Activated CD8-positive, alpha-beta memory T cell treated with anti-CD3 and anti-CD28 coated beads, Interleukin-2, amount 50 U/mL, for 4 hours (primary cell): ENCODE data around the gene BCAS4.
"Not testable (repeated sequence)": the region's sequence is repeated elsewhere in the genome, so short reads cannot be mapped to it uniquely, and the experiment has no call there.

Source experiments
- DNase-seq: peaks from one replicate; pipeline ENCODE4 v3.0.0-alpha.2; 2020

Gene BCAS4

DNA sequence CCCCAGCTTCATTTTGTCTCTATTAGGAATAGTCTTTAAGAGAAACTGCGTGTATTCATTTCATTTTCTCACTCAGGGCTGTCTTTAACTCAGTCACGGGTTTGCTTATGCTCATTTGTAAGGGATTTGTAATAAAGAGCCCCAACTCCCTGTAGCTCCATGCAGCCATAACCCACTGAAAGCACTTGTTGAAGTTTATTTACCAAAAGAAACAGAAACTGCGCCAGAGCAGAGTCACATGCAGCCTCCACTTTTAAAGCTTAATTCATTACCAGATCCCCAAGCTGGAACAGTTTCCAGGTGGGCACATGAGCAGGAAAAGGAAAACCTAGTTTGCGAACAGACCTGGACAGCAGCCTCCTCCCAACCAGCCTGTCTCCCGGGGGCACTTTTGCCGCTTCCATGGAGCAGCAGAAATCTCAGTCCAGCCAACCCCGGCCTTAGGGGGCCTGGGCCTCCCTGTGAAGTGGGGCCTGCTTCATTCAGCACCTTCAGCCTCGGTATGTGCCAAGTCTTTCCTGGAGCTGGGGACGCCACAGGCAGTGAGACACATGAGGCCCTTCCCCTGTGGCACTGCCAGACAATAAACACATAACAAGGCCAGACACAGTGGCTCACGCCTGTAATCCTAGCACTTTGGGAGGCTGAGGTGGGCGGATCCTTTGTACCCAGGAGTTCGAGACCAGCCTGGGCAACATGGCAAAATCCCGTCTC lies 4.5 kb downstream of the BCAS4 start:
- no peak for DNase-seq

GRCh38 chr20:50799890-50800550 lies 5.2 kb downstream of the BCAS4 start:
- DNase-seq: no peak

DNA sequence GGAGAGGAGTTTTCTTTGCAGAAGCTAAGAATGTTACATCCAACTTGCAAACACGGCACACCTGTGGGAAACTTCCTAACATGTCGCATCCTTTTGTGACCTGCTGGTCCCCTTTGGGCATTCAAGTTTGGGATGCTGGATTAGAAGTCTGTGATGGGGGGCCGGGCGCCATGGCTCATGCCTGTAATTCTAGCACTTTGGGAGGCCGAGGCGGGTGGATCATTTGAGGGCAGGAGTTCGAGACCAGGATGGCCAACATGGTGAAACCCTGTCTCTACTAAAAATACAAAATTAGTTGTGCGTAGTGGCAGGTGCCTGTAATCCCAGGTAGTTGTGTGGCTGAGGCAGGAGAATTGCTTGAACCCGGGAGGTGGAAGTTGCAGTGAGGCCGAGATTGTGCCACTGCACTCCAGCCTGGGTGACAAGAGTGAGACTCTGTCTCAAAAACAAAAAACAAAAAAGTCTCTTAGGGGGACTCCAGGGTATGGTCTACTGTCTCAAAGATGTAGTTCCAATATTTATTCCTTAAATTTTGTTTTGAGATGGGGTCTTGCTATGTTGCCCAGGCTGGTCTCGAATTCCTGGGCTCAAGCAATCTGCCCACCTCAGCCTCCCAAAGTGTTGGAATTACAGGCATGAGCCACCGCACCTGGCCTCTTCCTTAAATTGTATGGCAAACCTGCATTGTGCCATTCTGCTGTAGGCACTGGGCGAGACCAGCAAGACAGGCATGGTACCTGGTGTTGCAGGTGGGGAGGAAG lies 6.3 kb downstream of the BCAS4 start:
- DNase-seq: not testable (repeated sequence)

GRCh38 chr20:50801747-50802125 lies 6.9 kb downstream of the BCAS4 start:
- no peak for DNase-seq

DNA sequence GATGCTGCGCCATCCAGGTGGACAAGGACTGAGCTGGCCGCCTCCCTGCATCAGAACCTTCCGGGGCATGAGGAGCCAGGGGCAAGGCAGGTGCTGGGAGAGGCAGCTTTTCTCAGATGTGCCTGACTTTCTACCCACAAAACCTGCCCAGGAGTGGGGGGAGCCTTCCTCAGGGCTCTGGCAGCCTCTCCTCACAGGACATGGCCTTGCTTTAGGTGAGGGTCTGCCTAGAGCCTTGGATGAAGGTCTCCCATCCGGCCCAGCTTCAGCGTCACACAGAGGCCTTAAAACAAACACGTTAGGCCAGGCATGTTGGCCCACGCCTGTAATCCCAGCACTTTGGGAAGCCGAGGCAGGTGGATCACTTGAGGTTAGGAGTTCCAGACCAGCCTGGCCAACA lies 7.4 kb downstream of the BCAS4 start:
- DNase-seq: no peak

- no peak for DNase-seq
Observed at GRCh38 chr20:50804437-50805348, 9.8 kb downstream of the BCAS4 start.

- no peak for DNase-seq
Observed at GRCh38 chr20:50805349-50805684, 10.5 kb downstream of the BCAS4 start.

DNA sequence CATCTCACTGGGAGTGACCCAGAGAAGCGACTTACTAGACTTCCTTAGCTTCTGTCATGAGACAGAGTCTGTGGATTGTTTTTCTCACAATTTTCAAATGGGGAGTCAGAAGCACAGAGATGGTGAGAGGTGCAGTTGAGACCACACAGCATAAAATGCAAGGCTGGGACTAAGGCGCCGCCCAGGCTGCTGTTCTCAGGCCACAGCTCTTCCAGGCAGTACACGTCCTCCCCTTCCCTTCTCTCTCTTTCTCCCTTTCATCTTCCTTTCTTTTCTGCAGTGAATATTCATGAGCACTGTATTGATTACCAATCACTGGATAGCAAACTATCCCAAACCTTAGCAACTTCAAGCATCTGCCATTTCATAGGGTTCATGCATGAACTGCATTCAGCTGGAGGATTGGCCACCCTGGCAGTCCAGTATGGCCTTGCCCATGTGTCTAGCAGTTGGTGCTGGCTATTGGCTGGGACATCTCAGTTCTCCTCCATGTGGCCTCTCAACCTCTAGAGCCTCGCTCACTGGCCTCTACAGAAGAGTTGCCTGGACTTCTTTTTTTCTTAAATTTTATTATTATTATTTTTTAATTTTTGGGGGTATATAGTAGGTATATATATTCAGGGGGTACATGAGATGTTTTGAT lies 11.4 kb downstream of the BCAS4 start:
- DNase-seq: no peak

- DNase-seq: no peak
Observed at GRCh38 chr20:50810063-50810462, 15.2 kb downstream of the BCAS4 start.

DNA sequence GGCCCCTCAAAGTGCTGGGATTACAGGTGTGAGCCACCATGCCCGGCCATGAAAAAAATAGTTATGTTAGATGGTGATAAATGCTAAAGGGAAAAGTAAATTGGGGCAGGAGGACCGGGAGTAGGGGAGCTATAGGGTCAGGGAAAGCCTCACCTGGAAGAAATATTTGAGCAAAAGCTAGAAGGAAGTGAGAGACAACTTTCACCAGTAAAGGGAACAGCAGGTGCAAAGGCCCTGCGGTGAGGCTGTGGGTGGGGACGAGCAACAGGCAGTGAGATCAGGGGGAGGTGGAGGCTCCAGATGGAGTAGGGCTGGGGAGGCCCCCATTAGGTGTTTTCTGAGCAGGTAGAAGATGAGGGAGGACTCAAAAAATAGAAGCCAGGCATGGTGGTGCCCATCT lies 16.0 kb downstream of the BCAS4 start:
- no peak for DNase-seq

DNA sequence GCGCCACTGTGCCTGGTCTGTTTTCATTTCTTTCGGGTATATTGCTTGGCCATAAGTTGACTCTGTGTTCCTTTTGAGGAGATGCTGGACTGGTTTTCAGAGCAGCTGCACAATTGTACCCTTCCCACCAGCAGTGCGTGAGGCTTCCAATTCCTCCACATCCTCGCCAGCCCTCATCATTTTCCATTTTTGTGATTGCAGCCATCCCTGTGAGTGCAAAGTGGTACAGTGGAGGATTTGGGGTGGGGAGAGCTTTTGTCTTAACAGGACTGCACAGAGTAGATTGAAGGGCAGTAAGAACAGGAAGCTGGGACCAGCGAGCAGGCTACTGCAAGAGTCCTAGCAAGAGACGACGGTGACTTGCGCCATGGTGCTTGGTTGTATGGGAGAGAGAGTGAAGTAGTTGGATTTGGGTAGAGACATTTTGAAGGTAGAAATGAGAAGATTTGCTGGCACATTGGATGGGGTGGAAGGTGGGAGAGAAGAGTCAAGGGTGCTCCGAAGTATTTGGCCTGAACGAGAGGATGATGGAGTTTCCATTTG lies 18.3 kb downstream of the BCAS4 start:
- no peak for DNase-seq

DNA sequence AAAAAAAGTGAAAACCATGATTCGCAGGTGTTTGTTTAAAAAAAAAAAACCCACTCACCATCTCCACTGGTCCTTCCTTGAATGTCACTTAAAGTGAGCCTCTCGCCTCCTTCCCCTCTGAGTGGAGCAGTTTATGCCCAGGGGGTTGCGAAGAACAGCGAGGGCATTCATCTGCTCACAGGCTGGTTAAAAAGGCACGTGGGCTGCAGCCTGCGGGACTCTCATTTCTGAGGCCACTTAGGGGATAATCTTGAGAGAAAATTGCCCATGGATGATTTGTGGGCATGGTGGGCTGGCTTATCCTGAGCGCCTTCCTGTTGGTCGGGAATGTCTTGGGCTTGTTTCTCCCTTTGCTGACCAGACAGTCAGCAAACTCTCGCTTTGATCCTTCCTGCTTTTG lies 18.9 kb downstream of the BCAS4 start:
- no peak for DNase-seq

DNA sequence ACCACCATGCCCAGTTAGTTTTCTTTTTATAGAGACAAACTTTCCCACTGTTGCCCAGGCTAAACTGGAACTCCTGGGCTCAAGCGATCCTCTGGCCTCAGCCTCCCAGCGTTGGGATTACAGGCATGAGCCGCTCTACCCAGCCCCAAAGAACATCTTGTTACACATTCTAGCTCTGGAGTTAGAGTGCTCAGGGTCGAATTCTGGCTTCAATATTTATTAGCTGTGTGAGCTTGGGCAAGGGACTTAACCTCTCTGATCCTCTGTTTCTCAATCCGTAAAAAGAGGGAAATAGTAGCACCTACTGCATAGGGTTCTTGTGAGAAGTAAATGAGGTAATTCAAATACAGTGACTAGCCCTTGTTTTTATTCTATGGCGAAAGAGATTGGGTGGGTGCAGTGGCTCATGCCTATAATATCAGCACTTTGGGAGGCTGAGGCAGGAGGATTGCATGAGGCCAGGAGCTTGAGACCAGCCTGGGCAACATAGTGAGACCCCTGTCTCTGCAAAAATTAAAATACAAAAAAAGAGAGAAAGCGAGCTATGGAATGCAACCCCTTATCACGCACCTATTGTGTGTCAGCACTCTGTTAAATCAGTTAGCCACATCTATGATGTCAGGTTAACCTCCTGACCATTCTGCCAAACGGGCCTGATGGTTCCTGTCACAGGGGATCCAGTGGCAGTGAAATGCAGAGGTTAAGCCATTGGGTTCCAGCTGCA lies 19.7 kb downstream of the BCAS4 start:
- no peak for DNase-seq

DNA sequence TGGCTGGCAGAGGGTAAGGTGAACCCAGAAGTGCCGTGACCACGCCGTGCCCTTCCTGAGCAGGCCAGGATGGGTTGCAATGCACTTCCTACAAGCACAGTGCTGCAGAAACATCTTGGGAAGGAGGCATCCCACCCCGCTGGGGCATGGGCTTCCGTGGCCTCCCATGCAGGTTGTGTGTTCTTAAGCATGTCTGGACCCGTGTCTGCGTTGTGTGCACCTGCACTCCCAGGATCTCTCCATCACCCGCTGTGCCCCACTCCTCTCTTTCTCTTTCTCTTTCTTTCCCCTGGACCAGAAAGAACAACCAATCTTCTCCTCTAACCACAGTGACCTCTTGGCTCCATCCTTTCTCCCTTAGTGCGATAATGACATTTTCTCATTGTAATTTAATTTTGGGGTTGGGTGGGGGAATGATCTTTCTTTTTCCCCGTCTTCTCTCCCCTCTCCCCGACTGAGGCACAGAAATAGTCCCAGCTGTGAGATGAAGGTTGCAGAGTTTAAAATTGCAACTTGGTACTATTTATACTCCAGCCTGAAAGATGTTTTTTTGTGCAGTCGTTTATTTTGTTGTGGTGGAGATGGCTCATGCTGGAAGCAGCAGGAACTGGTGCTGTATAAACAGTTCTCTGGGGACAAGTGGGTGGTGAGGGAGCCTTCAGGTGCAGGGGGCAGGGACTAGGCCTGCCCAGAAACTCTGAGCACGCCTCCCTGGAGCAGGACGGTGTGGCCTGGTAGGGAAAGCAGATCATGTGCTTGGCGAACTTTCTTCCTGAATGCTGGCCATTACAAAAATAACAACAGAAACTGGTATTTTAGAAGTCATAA lies 20.5 kb downstream of the BCAS4 start:
- DNase-seq: no peak

GRCh38 chr20:50817776-50818172 lies 22.9 kb downstream of the BCAS4 start:
- DNase-seq: no peak

DNA sequence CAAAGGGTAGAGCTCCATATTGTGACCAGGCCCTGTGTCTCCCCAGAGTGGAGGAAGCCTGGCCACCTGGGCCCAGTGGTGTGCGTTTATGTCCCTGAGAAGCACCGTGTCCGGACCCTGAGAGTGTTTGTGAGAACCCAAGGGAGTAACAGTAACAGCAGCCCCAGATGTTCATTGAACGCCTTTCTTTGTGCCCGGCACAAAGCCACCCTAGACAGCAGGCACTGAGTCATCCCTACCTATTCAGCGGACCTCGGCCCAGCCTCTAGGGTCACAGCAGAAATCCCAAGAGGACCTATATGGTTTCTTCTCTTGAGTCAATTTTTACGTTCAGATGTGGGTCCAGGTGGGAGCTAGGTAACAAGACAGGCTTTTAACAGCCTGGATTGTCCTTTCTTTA lies 24.5 kb downstream of the BCAS4 start:
- no peak for DNase-seq

DNA sequence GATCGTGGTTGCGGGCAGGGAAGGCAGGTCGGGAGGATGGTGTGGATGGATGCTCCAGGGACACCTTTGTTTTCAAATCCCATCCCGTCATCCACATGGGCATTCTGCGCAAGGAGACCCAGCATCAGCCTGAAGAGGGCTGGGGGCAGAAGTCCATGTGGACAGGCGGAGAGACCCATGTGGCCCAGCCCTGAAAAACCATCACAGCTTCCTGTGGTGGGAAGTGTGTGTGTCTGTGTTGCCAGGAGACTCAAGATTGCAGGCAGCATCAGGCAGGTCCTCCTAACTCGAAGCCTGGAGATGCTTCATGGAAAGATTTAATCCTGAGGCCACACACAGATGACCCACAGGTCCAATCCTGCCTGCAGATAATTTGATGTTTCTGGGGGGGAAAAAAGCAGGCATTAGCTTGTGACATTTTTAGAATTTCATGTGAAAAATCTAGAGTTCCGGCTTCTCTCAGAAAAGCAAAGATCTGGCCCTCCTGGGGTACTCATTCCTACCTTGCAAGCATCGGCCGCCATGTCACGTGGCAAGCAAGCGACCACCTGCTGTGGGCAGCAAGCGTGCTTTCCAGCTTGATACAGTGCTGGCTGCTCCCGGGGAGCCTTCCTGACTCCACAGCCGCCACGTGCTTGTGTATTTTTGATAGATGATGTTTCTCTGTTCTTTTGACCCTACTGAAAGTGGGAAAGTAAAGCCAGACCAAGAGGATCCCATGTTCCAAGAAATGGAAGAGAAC lies 25.8 kb downstream of the BCAS4 start:
- no peak for DNase-seq

GRCh38 chr20:50821257-50821921 lies 26.5 kb downstream of the BCAS4 start:
- no peak for DNase-seq

DNA sequence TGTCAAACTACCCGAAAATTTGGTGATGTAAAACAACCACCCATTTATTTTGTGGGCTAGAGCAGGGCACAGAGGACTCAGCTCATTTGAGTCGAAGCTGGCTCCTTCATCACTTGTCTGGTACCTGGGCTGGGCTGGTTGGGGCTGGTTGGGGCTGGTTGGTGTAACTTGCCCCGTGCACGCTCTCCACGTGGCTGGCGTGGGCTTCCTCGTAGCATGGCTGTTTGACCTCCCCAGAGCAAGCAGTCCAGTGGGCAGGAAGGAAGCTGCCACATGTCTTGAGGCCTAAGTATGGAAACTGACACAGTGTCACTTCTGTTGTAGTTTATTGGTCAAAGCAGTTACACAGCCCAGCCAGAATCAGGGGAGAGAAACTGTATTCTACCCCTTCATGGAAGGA lies 27.1 kb downstream of the BCAS4 start:
- DNase-seq: no peak
